Tibial nerve (tissue), 4 donors: ENCODE measurements around the gene LMOD3. TPM values are rescaled to one million over a fixed set of nuclear protein-coding genes. Genes with fewer than 3 reads are reported as not detected.
A peak's percentile ranks its signal among the peaks of the same experiment; 100 is the strongest.

Experiments
- DNase-seq, 2 donors: peaks; one replicate each; pipeline ENCODE4 v3.0.0-alpha.2; 2019; ENCODE audit warnings: low spot score in 2 of 2
- H3K27ac ChIP-seq, 4 donors: fragments of 200-600 bp; sonication (generic) in 3 of 4; one replicate each; pipeline ENCODE4 v1.5.1; 2017 to 2019; ENCODE audit warnings: mild to moderate bottlenecking in 1 of 4
- H3K27me3 ChIP-seq, 2 donors: fragments of 200-600 bp; sonication (generic) in 1 of 2; one replicate each; pipeline versions ENCODE4 v1.5.1 to v1.6.0; 2017 to 2019
- H3K36me3 ChIP-seq, 3 donors: fragments of 200-600 bp; sonication (generic); one replicate each; pipeline ENCODE4 v1.5.1; 2018 to 2019
- H3K4me1 ChIP-seq, 4 donors: fragments of 200-600 bp; sonication (generic) in 3 of 4; one replicate each; pipeline ENCODE4 v1.5.1; 2017 to 2019
- H3K4me3 ChIP-seq, 4 donors: fragments of 200-600 bp; sonication (generic) in 3 of 4; one replicate each; pipeline ENCODE4 v1.5.1; 2017 to 2019; ENCODE audit warnings: mild to moderate bottlenecking in 1 of 4, moderate library complexity in 1 of 4
- H3K9me3 ChIP-seq, 4 donors: fragments of 200-600 bp; sonication (generic) in 3 of 4; one replicate each; pipeline ENCODE4 v1.5.1; 2017 to 2019
- CTCF ChIP-seq, 5 experiments: fragments of 200-600 bp in 3 of 5; fragments of 450-650 bp in 2 of 5; sonication (generic) in 3 of 5; IDR thresholded peaks; one replicate each; pipeline ENCODE4 v1.5.1; 2016 to 2019; ENCODE audit warnings: antibody characterized with exemption in 5 of 5, mild to moderate bottlenecking in 3 of 5, moderate library complexity in 2 of 5
- EP300 ChIP-seq, 2 donors: sonication (generic); formaldehyde crosslinking; IDR thresholded peaks; one replicate each; pipeline ENCODE4 v1.6.1; 2017; ENCODE audit warnings: antibody characterized with exemption in 2 of 2, mild to moderate bottlenecking in 1 of 2
- POLR2A ChIP-seq, 2 donors: fragments of 450-650 bp; IDR thresholded peaks; one replicate each; pipeline ENCODE4 v1.6.1; 2017; ENCODE audit warnings: antibody characterized with exemption in 2 of 2, mild to moderate bottlenecking in 2 of 2, moderate library complexity in 2 of 2
- WGBS, 2 donors: methylation state at CpG; one replicate each; pipeline ENCODE4 v1.1.5; 2018; 5-methylcytosine and 5-hydroxymethylcytosine counted together
- total RNA-seq, 4 donors: library from RNA; depleted of rRNA; stranded (reverse); fragments of >200 nt; gene quantifications; one replicate each; pipeline ENCODE4 v1.1.0, GENCODE V29; 2016

The LMOD3 gene
- total RNA-seq, 4 donors from 2014 or later = not detected

- no peaks in the 10 kb centered on the region for H3K27me3 ChIP-seq
- DNase-seq = no peak
- H3K4me3 ChIP-seq = no peak overlapping the region
- 40% methylated on average over 8 of the region's 8 CpGs for WGBS, 2 donors
- TF ChIP-seq EP300 (IDR thresholded peaks at IDR 0.05) (peak in 1 of 2 donors; percentile 38), POLR2A (IDR thresholded peaks at IDR 0.05) (no peak)
- peaks cover 0 to 92% (median 76%) of the 10 kb centered on the region in 4 donors for H3K4me1 ChIP-seq
- H3K36me3 ChIP-seq = no peaks in the 10 kb centered on the region
- peak overlapping the region in 3 of 4 donors; percentile 76 to 97 (median 76) for H3K27ac ChIP-seq
- no peaks in the 10 kb centered on the region for H3K9me3 ChIP-seq
These were observed 27.8 kb downstream of the LMOD3 start for GRCh38 chr3:69094467-69095205.

- peaks cover 0 to 99% (median 91%) of the 10 kb centered on the region in 4 donors for H3K4me1 ChIP-seq
- H3K36me3 ChIP-seq = no peaks in the 10 kb centered on the region
- no peaks in the 10 kb centered on the region for H3K27me3 ChIP-seq
- peak overlapping the region; percentile 28 to 97 (median 76) for H3K27ac ChIP-seq
- TF ChIP-seq POLR2A (IDR thresholded peaks at IDR 0.05) = no peak
- no peak for TF ChIP-seq EP300 (IDR thresholded peaks at IDR 0.05)
- no peak for TF ChIP-seq CTCF (IDR thresholded peaks at IDR 0.05)
- H3K9me3 ChIP-seq = no peaks in the 10 kb centered on the region
- DNase-seq = no peak
- H3K4me3 ChIP-seq = peak overlapping the region in 1 of 4 donors; percentile 20
- 22 to 28% methylated on average over 4 of the region's 4 CpGs for WGBS, 2 donors
These were observed 30.3 kb downstream of the LMOD3 start for GRCh38 chr3:69092030-69092516.

- peak overlapping the region in 3 of 4 donors; percentile 76 to 97 (median 76) for H3K27ac ChIP-seq
- peaks cover 0 to 100% (median 95%) of the 10 kb centered on the region in 4 donors for H3K4me1 ChIP-seq
- 67 to 79% methylated on average over 5 of the region's 5 CpGs for WGBS, 2 donors
- H3K4me3 ChIP-seq = no peak overlapping the region
- DNase-seq = no peak
- no peaks in the 10 kb centered on the region for H3K27me3 ChIP-seq
- H3K9me3 ChIP-seq = no peaks in the 10 kb centered on the region
- no peaks in the 10 kb centered on the region for H3K36me3 ChIP-seq
- TF ChIP-seq EP300 (IDR thresholded peaks at IDR 0.05) (no peak), POLR2A (IDR thresholded peaks at IDR 0.05) (no peak)
These were observed 30.9 kb downstream of the LMOD3 start for GRCh38 chr3:69091389-69092029.

GRCh38 chr3:69090021-69090420 lies 32.4 kb downstream of the LMOD3 start:
- 39 to 42% methylated on average over 3 of the region's 3 CpGs for WGBS, 2 donors
- Histone ChIP-seq H3K4me1 (peaks cover 0 to 90% (median 83%) of the 10 kb centered on the region in 4 donors), H3K27me3 (no peaks in the 10 kb centered on the region), H3K27ac (peak overlapping the region in 3 of 4 donors; percentile 89 to 97 (median 92)), H3K9me3 (no peaks in the 10 kb centered on the region), H3K4me3 (no peak overlapping the region), H3K36me3 (no peaks in the 10 kb centered on the region)
- no peak for DNase-seq
- TF ChIP-seq POLR2A (IDR thresholded peaks at IDR 0.05) (no peak), EP300 (IDR thresholded peaks at IDR 0.05) (no peak), CTCF (IDR thresholded peaks at IDR 0.05) (no peak)

GRCh38 chr3:69088063-69088462 lies 34.3 kb downstream of the LMOD3 start:
- Histone ChIP-seq H3K9me3 (no peaks in the 10 kb centered on the region), H3K27ac (peak overlapping the region in 3 of 4 donors; percentile 89 to 97 (median 92)), H3K4me1 (peaks cover 0 to 86% (median 77%) of the 10 kb centered on the region in 4 donors), H3K4me3 (peak overlapping the region in 1 of 4 donors; percentile 72), H3K27me3 (no peaks in the 10 kb centered on the region), H3K36me3 (no peaks in the 10 kb centered on the region)
- WGBS, 2 donors = 54 to 57% methylated on average over 2 of the region's 2 CpGs
- no peak for TF ChIP-seq EP300 (IDR thresholded peaks at IDR 0.05)
- no peak for TF ChIP-seq CTCF (IDR thresholded peaks at IDR 0.05)
- no peak for TF ChIP-seq POLR2A (IDR thresholded peaks at IDR 0.05)
- DNase-seq = no peak
